Body of pancreas (tissue), 4 donors: ENCODE measurements around the gene MED26. TPM values are rescaled to one million over a fixed set of nuclear protein-coding genes. Genes with fewer than 3 reads are reported as not detected.
A peak's percentile ranks its signal among the peaks of the same experiment; 100 is the strongest.

Experiments used
- ATAC-seq: fragments of 150-250 bp; one replicate; pipeline ENCODE4 v1.9.1; 2016
- DNase-seq, 4 donors: peaks; one replicate each; pipeline ENCODE4 v3.0.0-alpha.2; 2019
- H3K27ac ChIP-seq, 4 donors: fragments of 200-600 bp; sonication (generic); 1 replicate in 3 of 4; 2 replicates in 1 of 4; pipeline versions ENCODE4 v1.5.1 to v1.6.1; 2016 to 2019; ENCODE audit warnings: mild to moderate bottlenecking in 1 of 4, mixed read lengths in 1 of 4, moderate library complexity in 1 of 4
- H3K27me3 ChIP-seq, 2 donors: fragments of 200-600 bp; sonication (generic); one replicate each; pipeline ENCODE4 v1.6.0; 2016; ENCODE audit warnings: mild to moderate bottlenecking in 1 of 2
- H3K36me3 ChIP-seq, 2 donors: fragments of 200-600 bp; sonication (generic); replicated peaks in 1 of 2; 2 replicates each; pipeline ENCODE4 v1.5.1; 2016; ENCODE audit warnings: low read depth in 2 of 2; ENCODE audit not compliant: insufficient read depth in 1 of 2
- H3K4me1 ChIP-seq: fragments of 200-600 bp; sonication (generic); one replicate; pipeline ENCODE4 v1.6.0; 2016
- H3K4me3 ChIP-seq, 2 donors: fragments of 200-600 bp; sonication (generic); 1 replicate in 1 of 2; 2 replicates in 1 of 2; pipeline ENCODE4 v1.5.1; 2016 to 2019
- H3K9me3 ChIP-seq, 3 donors: fragments of 200-600 bp; sonication (generic); 1 replicate in 2 of 3; 2 replicates in 1 of 3; pipeline ENCODE4 v1.5.1; 2016
- POLR2A ChIP-seq, 3 donors: fragments of 450-650 bp; IDR thresholded peaks; one replicate each; pipeline ENCODE4 v1.6.1; 2016; ENCODE audit warnings: antibody characterized with exemption in 3 of 3, mild to moderate bottlenecking in 2 of 3
- WGBS, 2 donors: methylation state at CpG; one replicate each; pipeline ENCODE4 v1.1.5; 2017; 5-methylcytosine and 5-hydroxymethylcytosine counted together
- intact Hi-C: fragments of 100-400 bp; cut with DNase I; formaldehyde crosslinking; loops from one replicate; pipeline ENCODE4 v1.15.1; 2023
- total RNA-seq, 2 donors: library from RNA; depleted of rRNA; stranded (reverse); fragments of >200 nt; gene quantifications; one replicate each; pipeline ENCODE4 v1.1.0, GENCODE V29; 2016
- TF ChIP-seq, protein P1 (sequence below), 7 experiments: fragments of 450-650 bp in 4 of 7; fragments of 200-600 bp in 3 of 7; sonication (generic) in 3 of 7; IDR thresholded peaks; one replicate each; pipeline ENCODE4 v1.5.1; 2016 to 2019; ENCODE audit warnings: antibody characterized with exemption in 7 of 7

The MED26 gene
- total RNA-seq, 2 donors from 2014 or later: 4.9 to 8.2 TPM

DNA sequence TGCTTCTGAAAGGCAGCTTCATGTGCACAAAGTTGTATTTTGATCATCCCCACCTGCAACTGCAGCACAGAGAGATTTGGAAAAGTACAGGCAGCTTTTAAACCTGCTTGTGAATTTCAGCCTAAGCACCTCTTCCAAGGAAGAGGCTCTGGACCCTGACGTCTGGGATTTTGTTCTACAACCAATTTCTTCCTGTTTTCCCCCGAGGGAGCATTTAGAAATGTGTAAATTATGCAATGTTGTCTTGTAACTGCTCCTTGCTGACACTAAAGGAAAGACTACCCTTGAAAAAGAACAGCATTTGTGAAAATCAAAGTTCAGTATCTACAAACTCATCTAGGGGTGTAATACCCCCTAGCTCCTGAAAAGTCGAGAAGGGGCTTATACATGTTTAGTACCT is 15.4 kb downstream of the MED26 start:
- DNase-seq (no peak), ATAC-seq (no peak)
- Histone ChIP-seq H3K4me1 (peaks cover 61% of the 10 kb centered on the region), H3K27me3 (no peaks in the 10 kb centered on the region), H3K36me3 (no peaks in the 10 kb centered on the region), H3K27ac (peak overlapping the region; percentile 28 to 57 (median 47)), H3K4me3 (no peak overlapping the region), H3K9me3 (no peaks in the 10 kb centered on the region)
- intact Hi-C loops: no loop called here
- WGBS, 2 donors: 37 to 42% methylated on average over 3 of the region's 3 CpGs
- TF ChIP-seq, protein P1, sequence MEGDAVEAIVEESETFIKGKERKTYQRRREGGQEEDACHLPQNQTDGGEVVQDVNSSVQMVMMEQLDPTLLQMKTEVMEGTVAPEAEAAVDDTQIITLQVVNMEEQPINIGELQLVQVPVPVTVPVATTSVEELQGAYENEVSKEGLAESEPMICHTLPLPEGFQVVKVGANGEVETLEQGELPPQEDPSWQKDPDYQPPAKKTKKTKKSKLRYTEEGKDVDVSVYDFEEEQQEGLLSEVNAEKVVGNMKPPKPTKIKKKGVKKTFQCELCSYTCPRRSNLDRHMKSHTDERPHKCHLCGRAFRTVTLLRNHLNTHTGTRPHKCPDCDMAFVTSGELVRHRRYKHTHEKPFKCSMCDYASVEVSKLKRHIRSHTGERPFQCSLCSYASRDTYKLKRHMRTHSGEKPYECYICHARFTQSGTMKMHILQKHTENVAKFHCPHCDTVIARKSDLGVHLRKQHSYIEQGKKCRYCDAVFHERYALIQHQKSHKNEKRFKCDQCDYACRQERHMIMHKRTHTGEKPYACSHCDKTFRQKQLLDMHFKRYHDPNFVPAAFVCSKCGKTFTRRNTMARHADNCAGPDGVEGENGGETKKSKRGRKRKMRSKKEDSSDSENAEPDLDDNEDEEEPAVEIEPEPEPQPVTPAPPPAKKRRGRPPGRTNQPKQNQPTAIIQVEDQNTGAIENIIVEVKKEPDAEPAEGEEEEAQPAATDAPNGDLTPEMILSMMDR (IDR thresholded peaks at IDR 0.05): no peak
- no peak for TF ChIP-seq POLR2A (IDR thresholded peaks at IDR 0.05)

DNA sequence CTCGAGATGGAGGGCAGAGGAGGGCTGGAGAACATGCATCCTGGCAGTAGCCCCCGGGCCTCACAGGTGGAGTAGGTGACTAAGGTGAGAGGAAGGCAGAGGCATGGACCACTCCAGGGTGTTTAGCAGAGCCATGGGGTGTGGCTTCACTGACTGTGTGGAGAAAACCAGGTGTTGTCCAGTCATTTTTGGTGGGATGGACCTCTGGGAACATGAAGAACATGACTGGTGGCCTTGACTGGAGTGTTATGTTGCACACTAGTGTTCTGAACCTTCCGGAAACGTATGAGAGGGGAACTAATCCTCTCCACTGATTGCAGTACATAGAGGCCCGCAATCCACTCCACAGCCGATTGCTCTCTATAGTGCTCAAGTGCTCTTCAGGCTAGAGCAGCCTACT is 16.9 kb downstream of the MED26 start:
- no peak overlapping the region for H3K4me3 ChIP-seq
- 87 to 88% methylated on average over 6 of the region's 6 CpGs for WGBS, 2 donors
- H3K9me3 ChIP-seq: no peaks in the 10 kb centered on the region
- intact Hi-C loops: no loop called here
- no peaks in the 10 kb centered on the region for H3K36me3 ChIP-seq
- TF ChIP-seq, protein P1 (IDR thresholded peaks at IDR 0.05): no peak
- TF ChIP-seq POLR2A (IDR thresholded peaks at IDR 0.05): no peak
- no peak for ATAC-seq
- peaks cover 68% of the 10 kb centered on the region for H3K4me1 ChIP-seq
- DNase-seq: no peak
- peak overlapping the region in 1 of 4 donors; percentile 52 for H3K27ac ChIP-seq
- no peaks in the 10 kb centered on the region for H3K27me3 ChIP-seq

DNA sequence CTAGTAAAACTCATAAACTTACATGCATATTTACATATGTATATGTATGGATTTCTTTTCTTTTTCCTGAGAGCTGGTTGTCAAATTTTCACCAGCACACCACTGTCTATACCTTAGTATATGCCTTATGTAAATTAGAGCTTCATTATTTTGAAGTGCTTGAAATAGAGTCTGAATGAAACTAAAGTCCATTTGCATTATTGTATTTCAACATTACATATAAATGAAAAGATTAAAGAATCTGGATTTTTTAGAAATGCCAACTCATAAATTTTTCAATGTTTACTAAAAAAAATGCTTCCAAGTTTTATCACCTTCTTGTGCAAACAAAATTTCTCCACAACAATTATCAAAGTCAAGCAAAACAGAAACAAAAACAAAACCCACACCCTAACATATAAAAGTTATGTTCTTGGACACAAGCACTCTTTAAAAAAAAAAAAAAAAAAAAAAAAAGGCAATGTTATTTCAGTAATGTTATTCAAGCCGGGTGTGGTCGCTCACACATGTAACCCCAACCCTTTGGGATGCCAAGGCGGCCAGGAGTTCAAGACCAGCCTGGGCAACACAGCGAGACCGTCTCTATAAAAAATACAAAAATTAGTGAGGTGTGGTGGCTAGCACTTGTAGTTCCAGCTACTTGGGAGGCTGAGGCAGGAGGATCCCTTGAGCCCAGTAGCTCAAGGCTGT is 18.3 kb downstream of the MED26 start:
- DNase-seq (no peak), ATAC-seq (no peak)
- H3K27me3 ChIP-seq: no peaks in the 10 kb centered on the region
- H3K4me1 ChIP-seq: peaks cover 70% of the 10 kb centered on the region
- no peak for TF ChIP-seq POLR2A (IDR thresholded peaks at IDR 0.05)
- TF ChIP-seq, protein P1 (IDR thresholded peaks at IDR 0.05): no peak
- H3K27ac ChIP-seq: peak overlapping the region in 1 of 4 donors; percentile 80
- H3K4me3 ChIP-seq: no peak overlapping the region
- no peaks in the 10 kb centered on the region for H3K36me3 ChIP-seq
- no peaks in the 10 kb centered on the region for H3K9me3 ChIP-seq
- intact Hi-C loops: no loop called here
- 83% methylated on average over 5 of the region's 5 CpGs for WGBS, 2 donors

DNA sequence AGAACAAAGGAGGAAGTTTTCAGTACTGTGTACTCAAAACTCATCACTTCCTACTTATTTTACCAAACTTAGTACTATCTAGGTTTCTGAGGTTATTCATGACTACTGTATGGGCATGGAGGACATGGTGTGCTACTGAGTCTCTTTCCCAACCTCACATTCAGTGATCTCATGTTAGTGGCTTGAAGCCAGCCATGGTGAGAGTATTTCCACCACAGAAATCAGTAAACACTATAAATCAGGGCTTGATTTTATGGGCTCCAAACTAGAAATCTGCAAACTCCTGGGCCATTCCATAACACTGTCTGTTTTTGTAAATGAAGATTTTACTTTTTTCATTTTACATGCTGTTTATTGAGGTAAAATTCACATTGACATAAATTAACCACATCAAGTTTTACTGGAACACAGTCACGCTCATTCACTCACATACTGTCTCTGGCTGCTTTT is 19.7 kb downstream of the MED26 start:
- Histone ChIP-seq H3K27ac (peak overlapping the region; percentile 76 to 92 (median 80)), H3K9me3 (no peaks in the 10 kb centered on the region), H3K27me3 (no peaks in the 10 kb centered on the region), H3K4me3 (no peak overlapping the region), H3K36me3 (no peaks in the 10 kb centered on the region), H3K4me1 (peaks cover 65% of the 10 kb centered on the region)
- no peak for TF ChIP-seq POLR2A (IDR thresholded peaks at IDR 0.05)
- TF ChIP-seq, protein P1 (IDR thresholded peaks at IDR 0.05): no peak
- DNase-seq (peak; percentile 61 to 86 (median 73)), ATAC-seq (peak; percentile 80)
- intact Hi-C loops: no loop called here
- WGBS, 2 donors: 92 to 100% methylated on average over 1 of the region's 1 CpG

DNA sequence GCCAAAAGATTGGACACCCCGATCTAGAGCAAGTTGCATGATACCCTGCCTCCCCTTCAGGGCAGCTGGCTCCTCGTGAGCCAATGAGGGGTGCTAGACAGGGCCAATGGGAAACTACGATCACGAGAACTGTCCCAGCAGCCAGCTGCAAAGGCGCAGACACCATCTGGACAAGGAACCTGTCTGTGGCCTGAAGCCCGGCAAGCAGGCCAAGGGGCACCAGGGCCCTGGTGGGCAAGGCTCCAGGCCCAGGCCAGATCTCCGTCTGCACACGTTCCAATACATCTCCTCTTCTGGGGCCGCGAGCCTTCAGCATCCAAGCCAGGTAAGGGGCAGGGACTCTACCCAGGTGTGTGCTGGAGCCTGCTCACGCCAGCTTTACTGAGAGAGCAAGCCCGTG is 20.2 kb downstream of the MED26 start:
- intact Hi-C loops: no loop called here
- Histone ChIP-seq H3K4me3 (no peak overlapping the region), H3K36me3 (no peaks in the 10 kb centered on the region), H3K27me3 (no peaks in the 10 kb centered on the region), H3K4me1 (peaks cover 65% of the 10 kb centered on the region), H3K27ac (peak overlapping the region; percentile 76 to 92 (median 80)), H3K9me3 (no peaks in the 10 kb centered on the region)
- no peak for ATAC-seq
- WGBS, 2 donors: 61 to 79% methylated on average over 4 to 12 of the region's 12 CpGs
- DNase-seq: peak in 1 of 4 donors; percentile 28
- TF ChIP-seq, protein P1 (IDR thresholded peaks at IDR 0.05): no peak
